ENCODE measurements around the gene TARS1. TPM values are rescaled to one million over a fixed set of nuclear protein-coding genes. Genes with fewer than 3 reads are reported as not detected.
"Not testable (repeated sequence)": the region's sequence is repeated elsewhere in the genome, so short reads cannot be mapped to it uniquely, and the experiment has no call there.

The TARS1 gene
- total RNA-seq, 4 donors from 2014 or later: 29.3 to 40.4 (median 38.9) TPM

- no peak for DNase-seq (ENCODE audit: low spot score in 2 of 2)
- no peak overlapping the region for H3K4me3 ChIP-seq (ENCODE audit: low read depth, poor library complexity, severe bottlenecking)
- intact Hi-C loops (cut with DNase I; ENCODE audit: low total_unique reads): no loop called here
- TF ChIP-seq POLR2A (IDR thresholded peaks at IDR 0.05): no peak
- no peak for TF ChIP-seq CTCF (IDR thresholded peaks at IDR 0.05)
- 65 to 74% methylated on average over 3 of the region's 3 CpGs for WGBS, 2 donors
These were observed 63.8 kb downstream of the TARS1 start for GRCh38 chr5:33504570-33504969.

DNA sequence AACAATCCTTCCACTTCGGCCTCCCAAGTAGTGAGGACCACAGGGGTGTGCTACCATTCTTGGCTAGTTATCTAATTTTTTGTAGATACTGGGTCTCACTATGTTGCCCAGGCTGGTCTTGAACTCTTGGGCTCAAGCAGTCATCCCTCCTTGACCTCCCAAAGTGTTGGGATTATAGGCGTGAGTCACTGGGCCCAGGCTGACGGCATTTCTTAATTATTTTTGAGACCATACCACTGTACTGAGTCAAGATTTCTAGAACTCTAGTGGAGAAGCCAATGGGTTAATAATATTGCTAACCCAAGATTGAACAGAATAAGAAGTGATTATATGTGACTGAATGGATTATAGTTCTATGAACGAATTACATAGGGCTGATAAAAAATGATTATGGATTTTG lies 66.7 kb downstream of the TARS1 start:
- intact Hi-C loops (cut with DNase I; ENCODE audit: low total_unique reads): no loop called here
- H3K4me3 ChIP-seq (ENCODE audit: low read depth, poor library complexity, severe bottlenecking): no peak overlapping the region
- TF ChIP-seq POLR2A (IDR thresholded peaks at IDR 0.05) (no peak), CTCF (IDR thresholded peaks at IDR 0.05) (no peak)
- WGBS, 2 donors: 85 to 87% methylated on average over 4 of the region's 4 CpGs
- no peak for DNase-seq (ENCODE audit: low spot score in 2 of 2)

- WGBS, 2 donors: 84 to 91% methylated on average over 3 of the region's 3 CpGs
- TF ChIP-seq POLR2A (IDR thresholded peaks at IDR 0.05) (no peak), CTCF (IDR thresholded peaks at IDR 0.05) (no peak)
- H3K4me3 ChIP-seq (ENCODE audit: low read depth, poor library complexity, severe bottlenecking): no peak overlapping the region
- no peak for DNase-seq (ENCODE audit: low spot score in 2 of 2)
- intact Hi-C loops (cut with DNase I; ENCODE audit: low total_unique reads): no loop called here
These were observed 68.3 kb downstream of the TARS1 start for GRCh38 chr5:33509036-33509435.

GRCh38 chr5:33513462-33514185 lies 72.9 kb downstream of the TARS1 start:
- no peak for DNase-seq (ENCODE audit: low spot score in 2 of 2)
- TF ChIP-seq CTCF (IDR thresholded peaks at IDR 0.05): no peak
- TF ChIP-seq POLR2A (IDR thresholded peaks at IDR 0.05): no peak
- no peak overlapping the region for H3K4me3 ChIP-seq (ENCODE audit: low read depth, poor library complexity, severe bottlenecking)
- intact Hi-C loops (cut with DNase I; ENCODE audit: low total_unique reads): no loop called here
- WGBS, 2 donors: 96% methylated on average over 3 of the region's 3 CpGs

GRCh38 chr5:33515366-33515765 lies 74.6 kb downstream of the TARS1 start:
- H3K4me3 ChIP-seq (ENCODE audit: low read depth, poor library complexity, severe bottlenecking); DNase-seq (ENCODE audit: low spot score in 2 of 2); intact Hi-C loops (cut with DNase I; ENCODE audit: low total_unique reads): not testable (repeated sequence)
- WGBS, 2 donors: 95 to 100% methylated on average over 6 to 29 of the region's 32 CpGs

DNA sequence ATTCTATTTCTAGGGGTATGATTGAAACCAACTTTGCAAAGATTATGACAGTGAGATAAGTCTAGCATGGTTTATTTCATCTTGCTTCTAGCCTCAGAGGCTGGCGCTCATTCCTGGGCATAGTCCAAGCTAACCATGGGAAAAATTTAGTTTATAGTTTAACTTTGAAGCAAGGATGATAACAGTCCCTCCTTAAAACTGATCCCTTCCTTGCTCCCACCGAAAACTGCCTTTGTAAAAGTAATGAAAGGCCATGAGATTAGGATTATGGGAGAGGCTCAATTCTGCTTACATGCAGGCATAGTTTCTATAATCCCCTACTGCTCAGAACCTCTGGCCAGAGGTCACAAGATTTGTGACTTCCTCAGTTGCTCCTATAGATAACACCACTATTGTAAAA lies 75.7 kb downstream of the TARS1 start:
- DNase-seq (ENCODE audit: low spot score in 2 of 2): no peak
- WGBS, 2 donors: 72 to 75% methylated on average over 2 of the region's 2 CpGs
- intact Hi-C loops (cut with DNase I; ENCODE audit: low total_unique reads): no loop called here

More for the DNA sequence above, 75.7 kb downstream of the TARS1 start:
- TF ChIP-seq POLR2A (IDR thresholded peaks at IDR 0.05) (no peak), CTCF (IDR thresholded peaks at IDR 0.05) (no peak)
- H3K4me3 ChIP-seq (ENCODE audit: low read depth, poor library complexity, severe bottlenecking): no peak overlapping the region
